DMS114 treated with DMSO at 0.1 percent for 48 hours (cell line): ENCODE measurements around the gene NPBWR2.
"Not testable (repeated sequence)": the region's sequence is repeated elsewhere in the genome, so short reads cannot be mapped to it uniquely, and the experiment has no call there.

Source experiments
- DNase-seq: peaks from one replicate; lab custom pipeline; 2025; ENCODE audit not compliant: unreplicated experiment; lab: John Stamatoyannopoulos, UW

The NPBWR2 gene

DNA sequence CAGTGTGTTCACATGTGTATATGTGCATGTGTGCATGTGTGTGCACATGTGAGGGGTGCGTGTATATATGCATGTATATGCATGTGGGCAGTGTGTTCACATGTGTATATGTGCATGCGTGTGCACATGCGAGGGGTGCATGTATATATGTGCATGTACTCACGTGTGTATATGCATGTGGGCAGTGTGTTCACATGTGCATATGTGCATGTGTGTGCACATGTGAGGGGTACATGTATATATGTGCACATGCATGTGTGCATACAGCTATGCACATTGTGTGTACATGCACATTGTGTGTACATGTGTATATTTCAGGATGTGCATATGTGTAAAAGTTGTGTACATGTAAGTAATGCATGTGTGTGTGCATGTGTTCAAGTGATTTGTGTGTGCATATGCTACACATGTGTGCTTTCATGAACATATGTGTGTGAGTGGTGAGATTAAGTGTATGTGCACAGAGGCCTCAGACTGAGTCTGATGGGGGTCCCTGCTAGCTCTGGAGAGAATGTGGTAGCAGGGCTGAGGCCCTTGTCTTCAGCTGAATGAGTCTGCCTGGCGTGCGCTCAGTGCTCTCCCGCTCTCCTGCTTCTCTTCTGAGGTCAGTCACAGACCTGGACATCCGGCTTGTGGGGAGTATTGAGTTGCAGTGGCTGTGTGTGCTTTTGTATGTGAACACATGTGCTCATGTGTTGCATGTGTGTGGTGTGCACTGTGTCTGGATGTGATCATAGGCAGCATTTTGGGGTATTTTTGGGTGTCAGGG lies 37.0 kb upstream of the NPBWR2 start:
- DNase-seq, result no peak

DNA sequence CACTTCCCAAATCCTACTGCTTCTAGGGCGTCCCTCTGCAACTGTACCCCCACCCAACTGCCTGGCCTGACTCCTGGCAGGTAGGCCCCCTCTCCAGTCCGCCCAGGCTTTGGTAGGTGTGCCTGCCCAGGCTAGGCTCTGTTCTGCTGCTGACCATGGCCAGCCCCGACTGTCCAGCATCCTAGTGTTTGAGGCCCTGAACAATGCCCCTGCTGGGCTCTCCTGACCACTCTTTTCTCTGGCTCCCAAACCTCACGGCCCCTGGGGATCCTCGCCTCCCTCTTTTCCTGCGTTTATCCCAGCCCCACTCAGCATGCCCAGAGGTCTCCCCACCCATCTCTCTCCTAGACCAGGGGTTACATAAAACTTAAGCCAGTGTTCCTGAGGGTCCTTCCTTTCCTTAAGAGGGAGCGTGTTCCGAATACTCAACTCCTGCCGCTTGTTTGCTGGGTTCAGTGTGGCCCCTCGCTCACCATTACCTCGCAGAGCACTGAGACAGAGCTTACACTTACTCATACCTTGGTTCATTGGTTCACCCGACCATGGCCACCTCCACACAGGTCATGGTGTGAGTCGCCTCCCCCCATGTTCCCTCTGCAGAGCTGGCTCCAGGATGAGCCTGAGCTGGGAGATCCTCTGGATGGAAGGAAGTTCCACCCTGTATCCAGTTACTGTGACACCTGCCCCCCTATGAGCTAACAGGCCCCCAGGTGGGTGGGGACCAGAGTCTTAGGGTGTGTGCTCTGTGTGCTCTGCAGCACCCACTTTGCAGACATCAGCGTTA lies 35.8 kb upstream of the NPBWR2 start:
- no peak for DNase-seq

GRCh38 chr20:64142590-64142989 lies 35.2 kb upstream of the NPBWR2 start:
- DNase-seq, result no peak

- DNase-seq, result no peak
Measured at GRCh38 chr20:64140956-64141355, 33.6 kb upstream of the NPBWR2 start.

GRCh38 chr20:64140061-64140931 lies 32.9 kb upstream of the NPBWR2 start:
- DNase-seq, result no peak

- DNase-seq, result no peak
Measured at GRCh38 chr20:64139199-64140060, 32.1 kb upstream of the NPBWR2 start.

- DNase-seq, result no peak
Measured at GRCh38 chr20:64138276-64138815, 31.0 kb upstream of the NPBWR2 start.

- no peak for DNase-seq
Measured at GRCh38 chr20:64137598-64138031, 30.2 kb upstream of the NPBWR2 start.

DNA sequence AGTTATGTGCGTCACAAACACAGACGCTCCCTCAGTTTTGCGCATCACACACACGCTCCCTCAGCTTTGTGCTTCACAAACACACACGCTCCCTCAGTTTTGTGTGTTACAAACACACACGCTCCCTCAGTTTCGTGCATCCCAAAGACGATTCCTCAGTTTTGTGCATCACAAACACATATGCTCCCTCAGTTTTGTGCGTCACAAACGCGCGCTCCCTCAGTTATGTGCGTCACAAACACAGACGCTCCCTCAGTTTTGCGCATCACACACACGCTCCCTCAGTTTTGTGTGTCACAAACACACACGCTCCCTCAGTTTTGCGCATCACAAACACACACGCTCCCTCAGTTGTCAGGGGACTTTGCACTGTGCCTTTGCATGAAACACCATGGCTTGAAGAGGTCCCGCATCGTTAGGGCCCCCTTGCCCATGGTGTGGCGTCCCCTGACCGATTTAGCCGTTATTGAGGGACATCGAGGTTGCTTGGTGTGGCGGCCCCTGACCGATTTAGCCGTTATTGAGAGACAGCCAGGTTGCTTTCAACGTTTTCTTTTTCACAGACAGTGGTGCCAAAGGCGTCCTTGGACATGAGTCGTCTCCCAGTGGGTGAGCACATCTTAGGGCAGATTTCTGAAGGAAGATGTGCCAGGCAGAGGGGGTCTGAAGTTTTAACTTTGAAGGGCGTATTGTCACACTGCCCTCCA lies 28.8 kb upstream of the NPBWR2 start:
- no peak for DNase-seq

GRCh38 chr20:64134744-64135143 lies 27.4 kb upstream of the NPBWR2 start:
- not testable (repeated sequence) for DNase-seq

GRCh38 chr20:64133951-64134407 lies 26.6 kb upstream of the NPBWR2 start:
- DNase-seq, result no peak

DNA sequence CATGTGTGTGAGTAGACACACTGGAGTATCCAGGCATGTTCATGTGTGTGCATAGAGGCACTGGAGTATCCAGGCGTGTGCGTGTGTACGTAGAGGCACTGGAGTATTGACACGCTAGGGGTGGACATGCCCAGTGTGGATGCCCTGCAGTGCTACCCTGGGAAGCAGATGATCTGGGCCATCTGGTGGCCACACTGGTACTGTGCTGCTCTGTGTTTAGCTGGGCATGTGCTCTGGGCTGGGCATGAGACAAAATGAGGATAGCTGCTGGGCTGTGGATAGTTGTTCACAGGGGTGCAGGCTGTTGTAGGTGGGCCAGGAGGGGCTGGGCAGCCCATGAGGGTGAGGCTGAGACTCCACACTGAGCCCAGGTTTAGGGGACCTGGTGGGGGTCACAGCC lies 24.0 kb upstream of the NPBWR2 start:
- DNase-seq, result peak; percentile 13

GRCh38 chr20:64130876-64131275 lies 23.5 kb upstream of the NPBWR2 start:
- DNase-seq, result no peak

DNA sequence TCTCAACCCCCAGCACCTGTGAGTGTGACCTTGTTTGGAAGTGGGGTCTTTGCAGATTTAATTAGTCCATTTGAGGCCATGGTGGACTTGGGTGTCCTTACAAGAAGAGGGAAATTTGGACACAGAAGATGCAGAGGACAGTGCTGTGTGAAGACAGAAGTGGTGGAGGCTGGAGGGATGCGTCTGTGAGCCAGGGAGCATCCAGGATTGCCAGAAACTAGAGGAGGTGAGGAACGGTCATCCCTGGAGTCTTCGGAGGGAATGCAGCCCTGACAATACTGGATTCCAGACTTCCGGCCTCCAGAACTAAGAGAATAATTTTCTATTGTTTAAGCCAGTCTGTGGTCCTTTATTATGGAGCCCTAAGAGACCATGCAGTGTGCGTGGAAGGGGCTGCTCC lies 22.9 kb upstream of the NPBWR2 start:
- no peak for DNase-seq

- DNase-seq, result no peak
Measured at GRCh38 chr20:64129146-64129782, 21.9 kb upstream of the NPBWR2 start.

DNA sequence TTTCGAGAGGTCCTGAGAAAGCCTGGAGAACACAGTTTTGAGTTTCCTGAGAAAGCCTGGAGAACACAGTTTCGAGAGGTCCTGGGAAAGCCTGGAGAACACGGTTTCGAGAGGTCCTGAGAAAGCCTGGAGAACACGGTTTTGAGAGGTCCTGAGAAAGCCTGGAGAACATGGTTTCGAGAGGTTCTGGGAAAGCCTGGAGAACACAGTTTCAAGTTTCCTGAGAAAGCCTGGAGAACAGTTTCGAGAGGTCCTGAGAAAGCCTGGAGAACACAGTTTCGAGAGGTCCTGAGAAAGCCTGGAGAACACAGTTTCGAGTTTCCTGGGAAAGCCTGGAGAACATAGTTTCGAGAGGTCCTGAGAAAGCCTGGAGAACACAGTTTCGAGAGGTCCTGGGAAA lies 16.2 kb upstream of the NPBWR2 start:
- not testable (repeated sequence) for DNase-seq

- not testable (repeated sequence) for DNase-seq
Measured at GRCh38 chr20:64122927-64123326, 15.6 kb upstream of the NPBWR2 start.

- DNase-seq, result no peak
Measured at GRCh38 chr20:64121586-64121985, 14.2 kb upstream of the NPBWR2 start.
